AG04449 (cell line): ENCODE data around the gene C1orf159.

ENCODE experiments used
- CTCF ChIA-PET: fragments of 350-600 bp; formaldehyde crosslinking; extraction: SDS; loops from one replicate; lab custom pipeline; 2021; ENCODE audit warnings: antibody characterized with exemption; lab: Yijun Ruan, JAX
- POLR2A ChIA-PET: fragments of 400-600, 350-600 bp; formaldehyde crosslinking; extraction: SDS; loops from one replicate; lab custom pipeline; 2020; ENCODE audit warnings: antibody characterized with exemption, inconsistent platforms; lab: Yijun Ruan, JAX
- DNase-seq: peaks from one replicate; pipeline ENCODE4 v3.0.0-alpha.2; 2010; ENCODE audit warnings: low read depth, low spot score
- H3K4me3 ChIP-seq: 2 replicates; pipeline ENCODE4 v1.5.1; 2011; ENCODE audit warnings: low read depth, mild to moderate bottlenecking, control low read depth, low read length
- CTCF ChIP-seq: IDR thresholded peaks from one replicate; pipeline ENCODE4 v1.5.1; 2011; ENCODE audit warnings: mild to moderate bottlenecking, moderate library complexity, low read length, control low read depth, inconsistent platforms; ENCODE audit not compliant: insufficient read depth; ENCODE audit errors: missing control alignments

The C1orf159 gene

GRCh38 chr1:1115786-1116700, at the start of gene C1orf159:
C1orf159 (minus strand) TSS chr1:1116089; CDS start chr1:1091543, 24,546 bp downstream.
- CTCF ChIA-PET = interaction anchor here (1.4 to 3.3 kb wide), 3 partner anchors 10 to 175 kb away, joined by 3 to 17 read pairs (median 12); no protein-coding TSS in a partner anchor
- H3K4me3 ChIP-seq = peak within 1 kb of the TSS; percentile 73
- POLR2A ChIA-PET = no interaction called here
- peak; percentile 65 for DNase-seq
- TF ChIP-seq CTCF = no peak

DNA sequence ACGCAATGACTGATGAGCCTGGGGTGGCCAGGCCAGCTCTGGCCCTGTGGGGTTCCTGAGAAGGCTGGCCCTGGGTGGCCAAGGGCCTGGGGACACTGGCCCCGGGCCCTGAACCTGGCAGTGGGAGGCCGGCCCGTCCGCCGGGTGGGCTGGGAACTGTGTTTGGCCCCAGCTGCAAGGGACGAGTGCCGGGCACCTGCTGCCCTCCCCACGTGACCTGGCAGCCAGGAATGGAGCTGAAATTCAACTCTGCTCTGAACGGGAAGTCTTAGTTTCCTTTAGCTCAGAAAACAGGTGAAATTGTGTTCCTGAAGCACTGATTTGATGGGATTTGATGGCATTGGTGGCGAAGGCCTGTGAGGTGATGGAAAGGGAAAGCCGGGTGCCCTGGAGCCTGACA, 49.6 kb upstream of the C1orf159 start:
- CTCF ChIA-PET = interaction anchor here (1.0 kb wide), 1 partner anchor 66 kb away, joined by 3 read pairs; no protein-coding TSS in a partner anchor
- H3K4me3 ChIP-seq = no peak overlapping the region
- TF ChIP-seq CTCF = no peak
- no peak for DNase-seq
- POLR2A ChIA-PET = no interaction called here

DNA sequence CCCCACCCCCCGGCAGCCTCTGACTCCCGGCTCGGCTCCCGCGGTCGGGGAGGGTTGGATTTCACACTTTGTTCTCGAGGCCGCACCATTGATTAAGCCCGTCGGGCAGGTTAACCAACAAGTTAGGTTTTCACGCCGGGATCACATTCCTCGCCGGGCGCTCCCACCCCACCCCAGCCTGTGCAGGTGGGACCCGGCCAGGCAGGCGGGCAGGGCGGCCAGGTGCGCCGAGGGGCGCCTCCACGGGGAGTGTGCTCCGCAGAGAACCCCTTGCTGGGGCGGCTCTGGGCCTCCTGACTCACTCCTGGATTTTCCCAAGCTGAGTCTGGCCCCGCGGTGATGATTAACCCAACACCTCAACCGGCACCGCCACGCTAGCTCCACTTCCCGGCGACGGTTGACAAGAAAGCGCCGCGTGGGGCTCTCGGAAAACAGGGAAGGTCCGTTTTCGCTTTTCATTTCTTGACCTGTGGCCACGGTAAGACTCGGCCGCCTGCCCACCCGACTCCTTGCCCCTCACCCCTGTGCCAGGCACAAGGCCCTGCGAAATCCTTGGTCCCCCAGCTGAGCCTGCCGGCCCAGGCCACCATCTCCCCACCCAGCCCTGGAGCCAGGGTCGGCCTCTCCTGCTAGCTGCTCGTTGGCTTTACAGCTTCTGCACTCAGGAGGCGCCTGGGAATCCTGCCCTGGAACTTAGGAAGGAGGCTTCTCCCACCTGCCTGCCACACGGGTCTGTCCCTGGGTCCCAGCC, 49.0 kb upstream of the C1orf159 start:
- H3K4me3 ChIP-seq = no peak overlapping the region
- CTCF ChIA-PET = interaction anchor here (1.0 kb wide), 1 partner anchor 66 kb away, joined by 3 read pairs; no protein-coding TSS in a partner anchor
- POLR2A ChIA-PET = no interaction called here
- TF ChIP-seq CTCF = no peak
- no peak for DNase-seq

DNA sequence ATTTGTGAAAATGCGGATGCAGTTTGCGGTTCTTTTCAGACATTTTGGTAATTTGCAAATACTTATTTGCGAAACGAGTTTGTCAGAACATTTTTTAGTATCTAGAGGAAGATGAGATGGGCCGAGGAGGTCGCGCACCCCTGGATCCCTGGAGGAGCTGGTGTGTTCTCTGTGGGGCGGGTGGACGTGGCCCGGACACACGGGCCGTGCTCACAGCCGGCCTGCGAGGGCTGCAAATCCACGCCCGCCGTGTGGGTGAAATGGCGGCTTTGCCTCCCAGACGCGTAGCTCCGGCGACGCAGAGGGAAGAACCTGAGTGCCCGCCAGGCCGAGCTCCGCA, 48.4 kb upstream of the C1orf159 start:
- no peak overlapping the region for H3K4me3 ChIP-seq
- POLR2A ChIA-PET = no interaction called here
- DNase-seq = no peak
- TF ChIP-seq CTCF = no peak
- CTCF ChIA-PET = interaction anchor here (1.0 kb wide), 1 partner anchor 67 kb away, joined by 3 read pairs; no protein-coding TSS in a partner anchor

DNA sequence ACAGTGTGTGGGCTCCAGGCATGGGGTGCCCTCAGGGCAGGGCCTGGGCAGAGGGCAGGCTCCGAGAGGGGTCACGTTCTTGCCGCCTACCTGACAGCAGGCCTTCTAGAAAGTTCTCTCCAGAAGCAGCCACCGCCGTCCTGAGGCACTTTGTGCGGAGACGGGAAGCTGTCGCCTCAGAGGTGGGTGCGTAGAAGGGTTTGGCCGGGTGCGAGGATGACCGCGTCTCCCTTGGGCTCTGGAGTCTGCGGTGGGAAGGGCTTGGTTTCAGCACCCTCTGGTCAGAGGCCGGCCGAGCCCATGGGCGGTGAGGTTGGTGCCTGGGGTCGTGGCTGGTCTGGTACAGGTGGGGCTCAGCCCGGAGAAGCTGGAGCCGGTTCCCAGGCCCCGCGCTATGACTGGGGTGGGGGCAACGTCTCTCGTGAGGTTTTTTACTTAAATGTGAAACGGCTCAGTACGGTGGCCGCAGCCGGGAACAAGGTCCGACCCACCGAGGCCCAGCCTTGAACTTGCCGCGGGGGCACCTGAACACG, 47.7 kb upstream of the C1orf159 start:
- no peak overlapping the region for H3K4me3 ChIP-seq

More for the DNA sequence above, 47.7 kb upstream of the C1orf159 start:
- POLR2A ChIA-PET = no interaction called here
- TF ChIP-seq CTCF = no peak
- DNase-seq = no peak
- CTCF ChIA-PET = no interaction called here
